C1 segment of cervical spinal cord (tissue), 14 donors: ENCODE results near the gene ITGA3.

ENCODE experiments used
- DNase-seq, 14 donors: peaks; one replicate each; lab custom pipeline; 2025; lab: John Stamatoyannopoulos, UW

Gene ITGA3

GRCh38 chr17:50055426-50056216 is at the start of gene ITGA3:
Gene ITGA3, plus strand, starts transcription at chr17:50056110. Its CDS starts 330 bp downstream, at chr17:50056440.
- DNase-seq = peak in 10 of 14 donors; percentile 14 to 75 (median 45)

GRCh38 chr17:50009282-50009681 is 46.6 kb upstream of the ITGA3 start:
- no peak for DNase-seq

DNA sequence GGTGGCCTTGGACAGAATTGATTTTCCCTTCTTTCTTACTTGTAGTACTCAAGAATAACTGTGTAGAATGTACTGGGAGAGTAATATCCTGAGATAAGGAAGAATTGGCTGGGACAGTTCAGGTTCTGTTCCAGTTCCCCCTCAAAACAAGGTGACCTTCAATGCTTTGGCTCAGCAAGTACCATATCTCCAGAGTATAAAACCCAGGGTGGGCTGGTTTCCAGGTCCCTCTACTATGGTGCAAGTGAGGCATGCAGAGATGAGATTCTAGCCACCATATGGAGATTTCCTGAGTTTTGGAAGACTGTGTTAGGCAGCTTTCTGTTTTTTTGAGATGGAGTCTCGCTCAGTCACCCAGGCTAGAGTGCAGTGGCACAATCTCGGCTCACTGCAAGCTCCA is 42.8 kb upstream of the ITGA3 start:
- DNase-seq = no peak

GRCh38 chr17:50014471-50015088 is 41.3 kb upstream of the ITGA3 start:
- no peak for DNase-seq

- DNase-seq = no peak
Observed at GRCh38 chr17:50015146-50015545, 40.8 kb upstream of the ITGA3 start.

- no peak for DNase-seq
Observed at GRCh38 chr17:50018909-50019308, 37.0 kb upstream of the ITGA3 start.

DNA sequence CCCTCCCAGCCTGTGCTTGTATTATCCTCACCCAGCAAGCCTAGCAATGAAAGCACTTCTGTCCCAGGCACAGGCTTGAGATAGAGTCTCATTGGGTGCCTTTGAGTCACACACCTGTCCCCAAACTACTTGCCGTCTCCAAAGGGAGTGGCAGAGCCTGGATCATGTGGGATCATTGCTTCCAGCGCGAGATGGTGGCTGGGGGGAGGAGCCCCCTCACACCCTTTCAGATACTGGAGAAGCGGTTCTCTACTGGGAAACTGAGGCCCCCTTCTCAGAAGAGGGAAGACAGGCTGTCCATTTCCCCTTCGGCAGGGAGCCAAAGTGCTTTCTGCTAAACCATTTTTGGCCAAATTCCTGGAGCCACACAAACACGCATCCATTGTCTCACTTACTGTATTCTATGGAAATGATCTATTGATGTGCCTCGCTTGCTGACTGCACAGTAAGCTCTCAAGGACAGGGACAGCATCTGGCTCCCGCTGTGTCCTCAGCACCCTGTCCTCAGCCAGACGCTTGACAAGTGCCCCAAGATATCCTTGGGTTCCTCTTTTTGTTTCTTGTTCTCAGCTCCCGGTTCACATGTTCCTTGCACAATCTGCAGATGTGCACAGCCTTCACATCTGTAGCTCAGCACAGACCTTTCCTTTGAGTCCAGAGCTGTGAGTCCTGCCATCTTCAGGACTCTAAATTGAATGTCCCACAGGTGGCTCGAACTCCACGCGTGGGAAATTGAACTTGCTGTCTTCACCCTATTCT is 34.9 kb upstream of the ITGA3 start:
- DNase-seq = no peak

- no peak for DNase-seq
Observed at GRCh38 chr17:50021681-50022370, 34.1 kb upstream of the ITGA3 start.

- DNase-seq = no peak
Observed at GRCh38 chr17:50022463-50023130, 33.3 kb upstream of the ITGA3 start.

GRCh38 chr17:50023520-50023919 is 32.4 kb upstream of the ITGA3 start:
- no peak for DNase-seq

GRCh38 chr17:50024808-50025207 is 31.1 kb upstream of the ITGA3 start:
- DNase-seq = no peak

DNA sequence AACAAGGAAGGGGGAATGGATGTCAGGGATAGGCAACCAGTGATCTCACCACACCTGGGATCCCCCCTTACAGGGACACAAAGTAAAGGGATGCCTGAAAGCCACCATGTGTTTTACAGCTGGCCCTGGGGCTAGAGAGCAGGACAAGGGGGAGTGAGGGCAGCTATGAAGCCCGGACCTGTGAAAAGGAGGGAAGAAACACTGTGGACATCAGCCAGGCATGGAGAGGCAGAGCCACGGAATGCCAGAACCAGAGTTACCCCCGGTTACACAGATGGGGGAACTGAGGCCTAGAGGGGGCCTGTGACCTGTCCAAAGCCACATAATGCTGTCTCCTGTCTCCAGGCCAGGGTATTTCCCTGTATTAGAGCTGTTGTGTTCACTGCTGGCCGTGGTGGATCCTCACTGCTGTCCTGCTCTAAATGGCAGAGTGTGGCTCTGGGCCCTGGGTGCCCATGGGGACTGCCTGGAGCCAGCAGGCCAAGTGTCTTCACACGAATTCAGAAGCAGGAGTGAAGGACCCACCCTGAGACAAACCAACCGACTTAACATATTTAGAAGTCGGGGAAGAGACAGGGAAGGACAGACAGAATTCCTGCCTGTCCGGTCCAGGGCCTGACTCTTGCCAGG is 29.7 kb upstream of the ITGA3 start:
- DNase-seq = no peak

DNA sequence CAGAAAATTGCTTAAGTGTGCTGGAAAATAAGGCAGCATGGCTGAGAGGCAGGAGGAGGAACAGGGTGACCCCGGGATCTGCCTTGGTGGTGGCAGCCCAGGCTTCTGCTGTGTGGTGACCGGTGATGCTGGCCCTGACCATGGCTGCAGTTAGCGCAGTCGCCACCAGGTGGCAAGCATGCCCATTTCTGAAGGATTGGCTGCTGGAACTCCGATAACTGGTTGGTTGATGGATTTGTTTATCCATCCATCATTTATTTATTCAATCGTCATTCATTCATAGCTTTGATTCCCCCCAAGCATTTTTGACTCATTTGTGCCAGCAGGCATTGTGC is 29.1 kb upstream of the ITGA3 start:
- DNase-seq = peak in 13 of 14 donors; percentile 11 to 77 (median 44)

GRCh38 chr17:50027172-50027880 is 28.6 kb upstream of the ITGA3 start:
- peak in 1 of 14 donors; percentile 10 for DNase-seq

DNA sequence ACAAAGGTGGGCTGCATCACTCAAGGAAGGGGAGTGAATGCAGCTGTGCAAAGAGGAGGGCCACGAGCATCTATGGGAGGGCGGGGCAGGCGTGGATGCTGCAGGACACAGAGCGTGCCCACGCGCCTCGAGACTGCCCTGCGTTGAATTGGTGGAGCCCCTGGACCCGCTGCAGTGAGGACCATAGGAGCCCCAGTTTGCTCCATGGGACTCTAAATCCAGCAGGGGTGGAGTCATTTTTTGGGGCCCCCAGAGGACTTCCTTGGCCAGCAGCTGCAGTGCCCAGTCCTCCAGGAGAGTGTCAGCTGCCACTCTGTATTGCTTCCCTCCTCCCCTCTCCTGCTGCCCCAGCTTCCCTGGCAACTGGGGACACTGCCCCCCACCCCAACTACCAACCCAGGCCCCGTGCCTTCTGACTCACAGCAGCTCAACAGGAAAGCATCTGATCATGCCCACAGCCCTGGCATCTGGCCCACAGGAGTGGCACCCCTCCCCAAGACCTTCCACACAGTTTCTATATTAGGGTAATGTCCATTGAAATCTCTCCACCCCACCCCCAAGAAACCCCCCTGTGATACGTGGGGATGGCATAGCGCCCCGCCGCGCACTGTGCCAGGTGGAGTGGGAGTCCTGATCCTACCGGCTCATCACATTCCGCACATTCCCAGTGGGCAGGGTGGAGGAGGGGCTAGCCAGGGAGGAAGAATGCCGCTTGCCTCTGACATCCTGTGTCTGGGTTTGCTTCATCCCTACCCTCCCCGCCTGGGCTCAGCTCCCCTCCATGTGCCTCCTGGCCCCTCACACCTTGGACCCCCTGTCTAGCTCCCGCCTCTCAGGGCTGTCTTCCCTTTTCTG is 27.8 kb upstream of the ITGA3 start:
- no peak for DNase-seq

DNA sequence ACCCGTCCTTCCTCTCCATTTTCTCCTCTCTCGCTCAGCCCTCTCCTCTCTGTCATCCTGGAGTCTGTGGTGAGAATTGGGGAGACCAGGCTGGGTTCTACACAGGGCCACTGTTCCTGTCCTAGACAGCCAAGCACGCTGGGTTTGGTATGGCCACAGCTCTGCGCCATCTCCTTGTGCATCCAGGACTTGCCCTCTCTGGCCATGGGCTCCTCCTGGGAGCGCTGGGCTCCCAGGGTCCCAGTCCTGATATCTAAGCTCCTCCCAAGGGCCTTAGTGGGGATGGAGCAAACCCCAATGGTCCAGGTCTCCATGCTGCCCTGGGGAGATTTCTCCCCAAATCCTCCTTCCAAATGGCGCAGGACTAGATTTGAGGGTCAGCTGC is 27.2 kb upstream of the ITGA3 start:
- no peak for DNase-seq

DNA sequence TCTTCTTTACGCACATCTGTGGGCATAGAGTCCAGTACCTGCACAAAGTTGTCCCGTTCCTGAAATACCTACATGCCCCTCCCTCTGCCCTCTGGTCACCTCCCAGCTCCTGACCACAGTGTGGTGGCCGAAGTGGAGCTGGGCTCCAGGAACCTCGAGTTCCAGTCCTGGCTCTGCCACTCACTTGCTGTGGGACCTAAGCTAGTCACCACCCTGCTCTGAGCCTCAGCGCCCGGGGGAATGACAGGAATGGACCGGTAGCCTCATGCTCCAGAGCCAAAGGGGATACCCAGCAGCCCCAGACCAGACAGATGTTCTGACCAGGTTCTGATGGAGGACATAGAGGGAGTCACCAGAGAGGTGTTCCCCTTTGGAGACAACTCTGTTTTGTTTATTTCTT is 26.7 kb upstream of the ITGA3 start:
- DNase-seq = no peak

GRCh38 chr17:50033316-50033715 is 22.6 kb upstream of the ITGA3 start:
- DNase-seq = no peak
